ENCODE measurements around the gene UBE2O.

UBE2O gene

DNA sequence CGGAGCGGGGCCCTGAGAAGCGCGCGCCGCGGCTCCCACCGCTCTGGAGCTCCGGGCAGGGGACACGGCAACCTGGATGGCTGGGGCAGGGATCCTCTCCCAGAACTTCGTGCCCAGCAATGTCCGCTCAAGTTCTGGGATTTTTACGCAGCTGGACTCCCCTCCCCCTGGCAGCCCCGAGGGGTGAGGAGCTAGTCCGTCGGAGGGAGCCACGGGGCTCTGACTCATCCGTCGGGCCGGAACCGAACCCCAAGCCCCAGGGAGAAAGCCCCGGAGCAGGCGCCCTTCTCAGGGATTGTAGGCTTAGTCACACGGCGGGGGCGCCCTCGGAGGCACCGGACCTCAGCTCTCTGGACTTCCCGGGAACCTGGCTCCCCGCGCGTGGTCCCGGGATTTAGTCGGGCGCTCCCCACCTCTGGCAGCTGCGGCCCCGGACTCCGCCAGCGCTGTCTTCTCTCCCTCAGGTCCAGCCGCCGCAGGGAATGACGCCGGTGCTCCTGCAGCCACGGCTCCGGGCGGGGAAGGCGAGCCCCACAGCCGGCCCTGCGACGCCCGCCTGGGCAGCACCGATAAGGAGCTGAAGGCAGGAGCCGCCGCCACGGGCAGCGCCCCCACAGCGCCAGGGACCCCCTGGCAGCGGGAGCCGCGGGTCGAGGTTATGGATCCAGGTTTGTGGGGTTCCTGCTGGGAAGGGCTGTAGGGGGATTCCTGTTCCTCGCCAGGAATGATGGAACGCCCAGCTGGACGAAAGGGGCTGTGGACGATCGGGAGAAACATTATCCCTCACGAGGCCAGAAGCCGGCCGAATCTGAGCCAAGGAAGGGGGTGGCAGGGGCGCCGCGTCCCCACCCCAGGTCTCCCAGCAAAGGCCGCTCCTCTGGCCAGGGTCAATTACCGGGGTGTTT, 67.7 kb downstream of the UBE2O start:
- no peaks in the 10 kb centered on the region for H3K9me3 ChIP-seq (ENCODE audit: control insufficient read depth, insufficient read depth, low read length)
- peaks cover 37% of the 10 kb centered on the region for H3K27me3 ChIP-seq (ENCODE audit: control insufficient read depth, low read length)
- peaks cover 46% of the 10 kb centered on the region for H3K4me1 ChIP-seq (ENCODE audit: control insufficient read depth, low read length)
- TF ChIP-seq, protein P1, sequence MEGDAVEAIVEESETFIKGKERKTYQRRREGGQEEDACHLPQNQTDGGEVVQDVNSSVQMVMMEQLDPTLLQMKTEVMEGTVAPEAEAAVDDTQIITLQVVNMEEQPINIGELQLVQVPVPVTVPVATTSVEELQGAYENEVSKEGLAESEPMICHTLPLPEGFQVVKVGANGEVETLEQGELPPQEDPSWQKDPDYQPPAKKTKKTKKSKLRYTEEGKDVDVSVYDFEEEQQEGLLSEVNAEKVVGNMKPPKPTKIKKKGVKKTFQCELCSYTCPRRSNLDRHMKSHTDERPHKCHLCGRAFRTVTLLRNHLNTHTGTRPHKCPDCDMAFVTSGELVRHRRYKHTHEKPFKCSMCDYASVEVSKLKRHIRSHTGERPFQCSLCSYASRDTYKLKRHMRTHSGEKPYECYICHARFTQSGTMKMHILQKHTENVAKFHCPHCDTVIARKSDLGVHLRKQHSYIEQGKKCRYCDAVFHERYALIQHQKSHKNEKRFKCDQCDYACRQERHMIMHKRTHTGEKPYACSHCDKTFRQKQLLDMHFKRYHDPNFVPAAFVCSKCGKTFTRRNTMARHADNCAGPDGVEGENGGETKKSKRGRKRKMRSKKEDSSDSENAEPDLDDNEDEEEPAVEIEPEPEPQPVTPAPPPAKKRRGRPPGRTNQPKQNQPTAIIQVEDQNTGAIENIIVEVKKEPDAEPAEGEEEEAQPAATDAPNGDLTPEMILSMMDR (IDR thresholded peaks at IDR 0.05; ENCODE audit: low read depth, low read length, poor library complexity, severe bottlenecking): no peak
- TF ChIP-seq EZH2phosphoT487 (IDR thresholded peaks at IDR 0.05; ENCODE audit: borderline replicate concordance, low read length): peak; percentile 90; the same call in 1 of the 2 replicates
- H3K79me2 ChIP-seq (ENCODE audit: control insufficient read depth, low read length): no peaks in the 10 kb centered on the region
- H4K20me1 ChIP-seq (ENCODE audit: control insufficient read depth, insufficient read depth, low read depth, low read length): no peaks in the 10 kb centered on the region
- H3K9me2 ChIP-seq (replicated peaks; ENCODE audit: control insufficient read depth, low read length): no peaks in the 10 kb centered on the region
- H3K4me2 ChIP-seq (ENCODE audit: low read length): peak overlapping the region; percentile 72
- H3K27ac ChIP-seq (ENCODE audit: low read depth, low read length): no peak overlapping the region
- no peaks in the 10 kb centered on the region; the same call in 1 of the 2 replicates for H3K36me3 ChIP-seq (ENCODE audit: control insufficient read depth, low read length)
- H3F3A ChIP-seq (ENCODE audit: control insufficient read depth, insufficient read depth): peaks cover 8% of the 10 kb centered on the region; the same call in 1 of the 2 replicates
- peak overlapping the region; percentile 71 for H3K4me3 ChIP-seq (ENCODE audit: low read length)

DNA sequence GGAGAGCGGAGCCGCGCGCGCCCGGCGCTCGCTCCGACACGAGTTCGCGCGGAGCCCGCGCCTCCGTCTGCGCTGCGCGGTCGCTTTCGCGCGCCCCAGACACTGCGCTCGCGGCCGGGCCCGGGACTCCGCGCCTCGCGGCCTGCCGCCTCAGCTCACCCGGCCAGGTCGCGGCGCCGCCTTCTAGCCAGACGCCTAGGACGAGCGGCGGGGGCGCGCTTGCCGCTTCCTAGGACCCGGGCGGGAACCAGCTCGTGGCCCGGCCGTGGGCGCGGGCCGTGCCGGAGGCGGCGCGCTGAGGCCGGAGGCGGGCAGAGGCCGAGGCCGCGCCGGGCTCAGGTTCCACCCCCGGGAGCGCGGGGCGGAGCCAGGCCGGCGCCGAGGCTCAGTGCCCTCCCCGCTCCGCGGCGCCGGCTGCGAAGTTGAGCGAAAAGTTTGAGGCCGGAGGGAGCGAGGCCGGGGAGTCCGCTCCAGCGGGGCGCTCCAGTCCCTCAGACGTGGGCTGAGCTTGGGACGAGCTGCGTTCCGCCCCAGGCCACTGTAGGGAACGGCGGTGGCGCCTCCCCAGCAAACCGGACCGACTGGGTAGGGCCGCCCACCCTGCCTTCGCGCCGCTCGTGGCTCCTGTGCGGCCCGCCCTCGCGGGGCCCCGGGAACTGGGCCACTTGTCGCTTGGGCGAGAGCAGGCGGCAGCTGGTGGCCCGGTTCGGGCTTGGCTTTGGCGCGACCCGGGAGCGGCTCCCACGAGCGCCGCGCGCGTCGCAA, 68.5 kb downstream of the UBE2O start, which contains the start of gene SPHK1:
Gene SPHK1 (plus strand): TSS at position 388 of the 765 bp plus-strand sequence. CDS start 1,036 bp downstream, outside the sequence.
- H3K4me1 ChIP-seq (ENCODE audit: control insufficient read depth, low read length): peaks cover 46% of the 10 kb centered on the region
- H3K9me3 ChIP-seq (ENCODE audit: control insufficient read depth, insufficient read depth, low read length): no peaks in the 10 kb centered on the region
- H3F3A ChIP-seq (ENCODE audit: control insufficient read depth, insufficient read depth): peaks cover 4% of the 10 kb centered on the region; the same call in 1 of the 2 replicates
- TF ChIP-seq, protein P1 (IDR thresholded peaks at IDR 0.05; ENCODE audit: low read depth, low read length, poor library complexity, severe bottlenecking): no peak
- TF ChIP-seq EZH2phosphoT487 (IDR thresholded peaks at IDR 0.05; ENCODE audit: borderline replicate concordance, low read length): no peak; the same call in 1 of the 2 replicates
- H3K9me2 ChIP-seq (replicated peaks; ENCODE audit: control insufficient read depth, low read length): no peaks in the 10 kb centered on the region
- H3K27ac ChIP-seq (ENCODE audit: low read depth, low read length): no peak within 1 kb of the TSS
- H3K4me3 ChIP-seq (ENCODE audit: low read length): peak within 1 kb of the TSS; percentile 71
- peak within 1 kb of the TSS; percentile 72 for H3K4me2 ChIP-seq (ENCODE audit: low read length)
- no peaks in the 10 kb centered on the region for H3K36me3 ChIP-seq (ENCODE audit: control insufficient read depth, low read length)
- no peaks in the 10 kb centered on the region for H4K20me1 ChIP-seq (ENCODE audit: control insufficient read depth, insufficient read depth, low read depth, low read length)
- H3K79me2 ChIP-seq (ENCODE audit: control insufficient read depth, low read length): no peaks in the 10 kb centered on the region
- H3K27me3 ChIP-seq (ENCODE audit: control insufficient read depth, low read length): peaks cover 37% of the 10 kb centered on the region

DNA sequence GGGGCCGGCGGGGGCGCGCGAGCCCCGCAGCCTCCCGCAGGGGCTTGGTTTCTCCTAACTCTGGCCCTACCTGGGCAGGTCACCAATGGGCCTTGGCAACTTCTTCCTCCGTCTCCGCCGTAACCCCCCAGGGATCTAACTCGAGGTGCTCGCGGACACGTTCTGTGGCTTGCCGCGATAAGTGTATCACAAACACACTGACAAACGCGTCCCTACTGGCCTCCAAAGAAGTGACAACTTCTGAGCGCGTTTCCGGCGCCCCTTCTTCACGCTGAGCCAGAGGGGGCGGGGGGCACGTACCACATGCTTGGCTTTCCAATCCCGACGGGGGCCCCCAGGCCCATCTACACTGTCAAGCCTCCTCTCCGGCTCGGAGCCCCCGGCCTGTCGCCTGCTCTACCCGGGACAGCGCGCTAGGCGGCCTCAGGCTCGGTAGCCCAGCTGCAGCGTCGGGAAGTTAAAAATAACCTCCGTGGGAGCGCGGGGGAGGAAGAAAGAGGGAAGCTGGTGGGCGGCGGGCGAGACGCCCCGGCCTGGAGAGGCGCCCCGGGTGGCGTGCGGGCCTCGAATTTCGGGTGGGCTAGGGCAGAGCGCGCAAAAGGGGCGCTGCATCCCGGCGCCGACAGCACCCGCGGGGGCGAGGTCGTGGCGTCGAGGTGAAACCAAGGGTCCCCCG, 69.3 kb downstream of the UBE2O start:
- no peak for TF ChIP-seq EZH2phosphoT487 (IDR thresholded peaks at IDR 0.05; ENCODE audit: borderline replicate concordance, low read length)
- TF ChIP-seq, protein P1 (IDR thresholded peaks at IDR 0.05; ENCODE audit: low read depth, low read length, poor library complexity, severe bottlenecking): peak; percentile 38
- H4K20me1 ChIP-seq (ENCODE audit: control insufficient read depth, insufficient read depth, low read depth, low read length): no peaks in the 10 kb centered on the region
- no peaks in the 10 kb centered on the region for H3K36me3 ChIP-seq (ENCODE audit: control insufficient read depth, low read length)
- peak overlapping the region; percentile 71 for H3K4me3 ChIP-seq (ENCODE audit: low read length)
- no peaks in the 10 kb centered on the region for H3K9me2 ChIP-seq (replicated peaks; ENCODE audit: control insufficient read depth, low read length)
- H3K4me1 ChIP-seq (ENCODE audit: control insufficient read depth, low read length): peaks cover 46% of the 10 kb centered on the region
- H3F3A ChIP-seq (ENCODE audit: control insufficient read depth, insufficient read depth): peaks cover 3% of the 10 kb centered on the region; the same call in 1 of the 2 replicates
- H3K79me2 ChIP-seq (ENCODE audit: control insufficient read depth, low read length): no peaks in the 10 kb centered on the region
- H3K9me3 ChIP-seq (ENCODE audit: control insufficient read depth, insufficient read depth, low read length): no peaks in the 10 kb centered on the region
- no peak overlapping the region for H3K27ac ChIP-seq (ENCODE audit: low read depth, low read length)
- peak overlapping the region; percentile 72 for H3K4me2 ChIP-seq (ENCODE audit: low read length)
- peaks cover 37% of the 10 kb centered on the region for H3K27me3 ChIP-seq (ENCODE audit: control insufficient read depth, low read length)
